DMS114 treated with DMSO at 0.1 percent for 48 hours (cell line): ENCODE measurements around the gene CSAD.
"Not testable (repeated sequence)": the region's sequence is repeated elsewhere in the genome, so short reads cannot be mapped to it uniquely, and the experiment has no call there.

Experiments used
- DNase-seq: peaks from one replicate; lab custom pipeline; 2025; ENCODE audit not compliant: unreplicated experiment; lab: John Stamatoyannopoulos, UW

CSAD gene

GRCh38 chr12:53181935-53182334, 1.2 kb upstream of the CSAD start:
- DNase-seq: no peak

- peak; percentile 65 for DNase-seq
Measured at GRCh38 chr12:53180931-53181645, 363 bp upstream of the CSAD start.

GRCh38 chr12:53179687-53180219, 972 bp downstream of the CSAD start:
- DNase-seq: no peak

- not testable (repeated sequence) for DNase-seq
Measured at GRCh38 chr12:53178803-53179202, 1.9 kb downstream of the CSAD start.

- not testable (repeated sequence) for DNase-seq
Measured at GRCh38 chr12:53177447-53177846, 3.3 kb downstream of the CSAD start.

- DNase-seq: no peak
Measured at GRCh38 chr12:53176750-53177149, 4.0 kb downstream of the CSAD start.

GRCh38 chr12:53174881-53175491, 5.7 kb downstream of the CSAD start:
- DNase-seq: peak; percentile 40

GRCh38 chr12:53173085-53173715, 7.5 kb downstream of the CSAD start:
- no peak for DNase-seq

- no peak for DNase-seq
Measured at GRCh38 chr12:53172352-53172751, 8.4 kb downstream of the CSAD start.

GRCh38 chr12:53171725-53172329, 8.9 kb downstream of the CSAD start:
- no peak for DNase-seq

GRCh38 chr12:53170876-53171724, 9.6 kb downstream of the CSAD start:
- no peak for DNase-seq

GRCh38 chr12:53170215-53170614, 10.5 kb downstream of the CSAD start:
- no peak for DNase-seq

GRCh38 chr12:53169644-53170043, 11.1 kb downstream of the CSAD start:
- no peak for DNase-seq

- no peak for DNase-seq
Measured at GRCh38 chr12:53166837-53167236, 13.9 kb downstream of the CSAD start.

- not testable (repeated sequence) for DNase-seq
Measured at GRCh38 chr12:53163008-53163407, 17.7 kb downstream of the CSAD start.

- no peak for DNase-seq
Measured at GRCh38 chr12:53161119-53161911, 19.4 kb downstream of the CSAD start.

GRCh38 chr12:53160673-53161072, 20.1 kb downstream of the CSAD start:
- DNase-seq: no peak

GRCh38 chr12:53160000-53160399, 20.7 kb downstream of the CSAD start:
- DNase-seq: no peak

- DNase-seq: peak; percentile 67
Measured at GRCh38 chr12:53159195-53159839, 21.4 kb downstream of the CSAD start.
